ENCODE measurements around the gene CNOT10. TPM values are rescaled to one million over a fixed set of nuclear protein-coding genes. Genes with fewer than 3 reads are reported as not detected.
A peak's percentile ranks its signal among the peaks of the same experiment; 100 is the strongest.
"Not testable (repeated sequence)": the region's sequence is repeated elsewhere in the genome, so short reads cannot be mapped to it uniquely, and the experiment has no call there.

Gene CNOT10
- total RNA-seq, 1 donor from 2014 or later: 7.6 TPM

- Histone ChIP-seq H3K27me3 (no peaks in the 10 kb centered on the region), H3K36me3 (no peaks in the 10 kb centered on the region), H3K9me3 (no peaks in the 10 kb centered on the region), H3K4me3 (no peak overlapping the region), H3K27ac (no peak overlapping the region), H3K4me1 (no peaks in the 10 kb centered on the region)
- DNase-seq (ENCODE audit: low spot score in 2 of 2): no peak
- intact Hi-C loops (cut with DNase I): no loop called here
- TF ChIP-seq CTCF (IDR thresholded peaks at IDR 0.05): no peak
Observed at GRCh38 chr3:32797776-32798175, 112.8 kb downstream of the CNOT10 start.

GRCh38 chr3:32801440-32801839 lies 116.5 kb downstream of the CNOT10 start:
- intact Hi-C loops (cut with DNase I); H3K27me3 ChIP-seq; H3K4me3 ChIP-seq; H3K4me1 ChIP-seq; H3K27ac ChIP-seq; DNase-seq (ENCODE audit: low spot score in 2 of 2); H3K9me3 ChIP-seq; H3K36me3 ChIP-seq: not testable (repeated sequence)

- peaks cover 5% of the 10 kb centered on the region for H3K27me3 ChIP-seq
- H3K27ac ChIP-seq: no peak overlapping the region
- H3K4me1 ChIP-seq: peaks cover 5 to 14% of the 10 kb centered on the region in 2 donors
- TF ChIP-seq CTCF (IDR thresholded peaks at IDR 0.05): no peak
- no peaks in the 10 kb centered on the region for H3K36me3 ChIP-seq
- DNase-seq (ENCODE audit: low spot score in 2 of 2): no peak
- no peaks in the 10 kb centered on the region for H3K9me3 ChIP-seq
- intact Hi-C loops (cut with DNase I): no loop called here
- H3K4me3 ChIP-seq: no peak overlapping the region
Observed at GRCh38 chr3:32813180-32813579, 128.2 kb downstream of the CNOT10 start.

- H3K27me3 ChIP-seq: peaks cover 5% of the 10 kb centered on the region
- TF ChIP-seq CTCF (IDR thresholded peaks at IDR 0.05): no peak
- no peak overlapping the region for H3K27ac ChIP-seq
- no peak for DNase-seq (ENCODE audit: low spot score in 2 of 2)
- H3K9me3 ChIP-seq: no peaks in the 10 kb centered on the region
- intact Hi-C loops (cut with DNase I): no loop called here
- H3K4me3 ChIP-seq: no peak overlapping the region
- H3K4me1 ChIP-seq: peaks cover 5 to 14% of the 10 kb centered on the region in 2 donors
- H3K36me3 ChIP-seq: no peaks in the 10 kb centered on the region
Observed at GRCh38 chr3:32814361-32814760, 129.4 kb downstream of the CNOT10 start.

- intact Hi-C loops (cut with DNase I): no loop called here
- peaks cover 11% of the 10 kb centered on the region for H3K27me3 ChIP-seq
- H3K27ac ChIP-seq: no peak overlapping the region
- DNase-seq (ENCODE audit: low spot score in 2 of 2): no peak
- H3K4me3 ChIP-seq: peak overlapping the region; percentile 51 to 62
- no peak for TF ChIP-seq CTCF (IDR thresholded peaks at IDR 0.05)
- H3K4me1 ChIP-seq: peaks cover 5 to 14% of the 10 kb centered on the region in 2 donors
- no peaks in the 10 kb centered on the region for H3K36me3 ChIP-seq
- no peaks in the 10 kb centered on the region for H3K9me3 ChIP-seq
Observed at GRCh38 chr3:32815841-32816438, 131.0 kb downstream of the CNOT10 start.

- intact Hi-C loops (cut with DNase I): no loop called here
- Histone ChIP-seq H3K4me3 (peak overlapping the region; percentile 51 to 62), H3K4me1 (peaks cover 5 to 14% of the 10 kb centered on the region in 2 donors), H3K27ac (no peak overlapping the region), H3K27me3 (peaks cover 11% of the 10 kb centered on the region), H3K36me3 (no peaks in the 10 kb centered on the region), H3K9me3 (no peaks in the 10 kb centered on the region)
- TF ChIP-seq CTCF (IDR thresholded peaks at IDR 0.05): no peak
- DNase-seq (ENCODE audit: low spot score in 2 of 2): no peak
Observed at GRCh38 chr3:32816439-32817256, 131.7 kb downstream of the CNOT10 start.
